ENCODE data around the gene SH2D6.
"Not testable (repeated sequence)": the region's sequence is repeated elsewhere in the genome, so short reads cannot be mapped to it uniquely, and the experiment has no call there.

SH2D6 gene

GRCh38 chr2:85398426-85399182, 19.9 kb upstream of the SH2D6 start:
- no peak for DNase-seq

GRCh38 chr2:85399183-85399455, 19.4 kb upstream of the SH2D6 start:
- no peak for DNase-seq

GRCh38 chr2:85400023-85400422, 18.5 kb upstream of the SH2D6 start:
- DNase-seq: no peak

GRCh38 chr2:85400541-85401463, 17.7 kb upstream of the SH2D6 start:
- DNase-seq: no peak

GRCh38 chr2:85401464-85401805, 17.1 kb upstream of the SH2D6 start:
- DNase-seq: no peak

GRCh38 chr2:85401844-85402243, 16.7 kb upstream of the SH2D6 start:
- no peak for DNase-seq

GRCh38 chr2:85405201-85406059, 13.1 kb upstream of the SH2D6 start:
- no peak for DNase-seq

- DNase-seq: no peak
Measured at GRCh38 chr2:85409845-85410583, 8.5 kb upstream of the SH2D6 start, which contains the start of gene CAPG. CAPG (minus strand) TSS chr2:85410366; CDS start chr2:85402145, 8,221 bp downstream.

- DNase-seq: no peak
Measured at GRCh38 chr2:85410584-85411404, 7.7 kb upstream of the SH2D6 start.

- DNase-seq: no peak
Measured at GRCh38 chr2:85411405-85411748, 7.1 kb upstream of the SH2D6 start.

- DNase-seq: peak; percentile 80
Measured at GRCh38 chr2:85413592-85414420, 4.7 kb upstream of the SH2D6 start.

GRCh38 chr2:85414421-85414759, 4.1 kb upstream of the SH2D6 start:
- not testable (repeated sequence) for DNase-seq

- DNase-seq: no peak
Measured at GRCh38 chr2:85414761-85415553, 3.6 kb upstream of the SH2D6 start.

- DNase-seq: no peak
Measured at GRCh38 chr2:85415980-85416650, 2.4 kb upstream of the SH2D6 start.

GRCh38 chr2:85419009-85419675, 628 bp downstream of the SH2D6 start:
- no peak for DNase-seq

GRCh38 chr2:85420536-85421259, 2.2 kb downstream of the SH2D6 start:
- DNase-seq: peak; percentile 88

- peak; percentile 47 for DNase-seq
Measured at GRCh38 chr2:85421260-85422071, 3.0 kb downstream of the SH2D6 start.

All from right kidney (tissue), 1 donor.